ENCODE measurements around the gene TTC23L. TPM values are rescaled to one million over a fixed set of nuclear protein-coding genes. Genes with fewer than 3 reads are reported as not detected.
"Not testable (repeated sequence)": the region's sequence is repeated elsewhere in the genome, so short reads cannot be mapped to it uniquely, and the experiment has no call there.

The TTC23L gene
- total RNA-seq, 1 donor from 2014 or later: not detected

DNA sequence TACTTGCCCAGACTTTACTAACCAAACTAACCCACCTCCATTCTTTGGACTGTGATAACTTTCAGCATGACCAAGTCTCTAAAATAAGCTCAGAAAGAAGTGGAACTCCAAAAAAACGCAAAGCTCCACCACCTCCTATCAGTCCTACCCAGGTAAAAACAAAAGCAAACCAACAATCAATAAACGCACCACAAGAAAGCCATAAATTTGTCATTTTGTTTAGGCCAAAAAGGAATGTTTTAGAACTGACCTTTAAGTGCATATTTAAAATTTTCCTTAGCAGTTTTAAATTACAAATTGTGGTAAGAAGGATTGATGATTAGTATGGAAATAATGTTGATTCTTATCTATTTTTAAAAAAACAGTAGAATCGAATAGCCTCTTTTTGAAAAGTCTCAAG is 25.5 kb upstream of the TTC23L start:
- no peaks in the 10 kb centered on the region for H3K4me1 ChIP-seq (ENCODE audit: control insufficient read depth in 3 of 3, insufficient read depth in 3 of 3, low read length in 3 of 3)
- H3K4me3 ChIP-seq (ENCODE audit: low read length in 3 of 3): no peak overlapping the region
- H3K9ac ChIP-seq (ENCODE audit: low read depth in 1 of 3, low read length in 3 of 3): no peak overlapping the region
- H3K9me3 ChIP-seq (ENCODE audit: control insufficient read depth in 3 of 3, low read length in 3 of 3): no peaks in the 10 kb centered on the region
- H3K27me3 ChIP-seq (ENCODE audit: control insufficient read depth in 3 of 3, insufficient read depth in 3 of 3, low read length in 3 of 3): no peaks in the 10 kb centered on the region
- peaks cover 0 to 2% (median 0%) of the 10 kb centered on the region in 3 donors for H3K36me3 ChIP-seq (ENCODE audit: control insufficient read depth in 3 of 3, insufficient read depth in 3 of 3, low read length in 3 of 3)
- no peak overlapping the region for H3K27ac ChIP-seq (ENCODE audit: low read depth, low read length)

DNA sequence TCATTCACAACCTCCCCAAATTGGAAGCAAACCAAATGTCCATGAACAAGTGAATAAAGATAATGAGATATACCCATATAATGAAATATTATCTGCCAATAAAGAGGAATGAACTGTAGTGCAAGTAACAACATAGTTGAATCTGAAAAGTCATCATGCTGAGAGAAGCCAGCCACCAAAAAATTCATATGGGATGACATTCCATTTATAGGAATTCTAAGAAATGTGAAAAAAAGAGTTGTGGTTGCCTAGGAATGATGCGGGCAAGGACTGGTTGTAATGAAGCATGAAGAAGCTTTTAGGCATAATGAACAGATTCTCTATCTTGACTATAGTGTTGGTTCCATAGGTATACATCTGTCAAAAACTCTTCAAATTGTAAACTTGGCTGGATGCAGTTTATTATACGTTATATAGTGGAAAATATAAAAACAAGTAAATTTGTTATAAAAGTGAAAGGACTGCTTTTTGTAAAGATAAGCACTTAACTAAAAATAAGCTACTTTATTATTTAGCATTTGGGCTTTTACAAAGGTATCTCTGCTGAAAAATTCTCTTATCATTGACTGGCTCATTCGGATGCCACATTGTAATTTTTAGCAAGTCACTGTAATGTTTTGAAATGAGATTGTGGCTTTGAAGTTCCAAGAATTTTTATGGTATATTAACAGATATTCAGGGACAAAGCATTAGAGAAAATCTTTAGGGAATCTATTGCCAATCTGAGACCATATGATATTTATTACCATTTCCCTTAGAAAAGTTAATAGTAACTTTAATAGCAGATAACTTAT is 21.2 kb upstream of the TTC23L start:
- no peak overlapping the region for H3K4me3 ChIP-seq (ENCODE audit: low read length in 3 of 3)
- no peaks in the 10 kb centered on the region for H3K4me1 ChIP-seq (ENCODE audit: control insufficient read depth in 3 of 3, insufficient read depth in 3 of 3, low read length in 3 of 3)
- no peaks in the 10 kb centered on the region for H3K27me3 ChIP-seq (ENCODE audit: control insufficient read depth in 3 of 3, insufficient read depth in 3 of 3, low read length in 3 of 3)
- H3K9ac ChIP-seq (ENCODE audit: low read depth in 1 of 3, low read length in 3 of 3): no peak overlapping the region
- H3K36me3 ChIP-seq (ENCODE audit: control insufficient read depth in 3 of 3, insufficient read depth in 3 of 3, low read length in 3 of 3): no peaks in the 10 kb centered on the region
- no peak overlapping the region for H3K27ac ChIP-seq (ENCODE audit: low read depth, low read length)
- H3K9me3 ChIP-seq (ENCODE audit: control insufficient read depth in 3 of 3, low read length in 3 of 3): no peaks in the 10 kb centered on the region

DNA sequence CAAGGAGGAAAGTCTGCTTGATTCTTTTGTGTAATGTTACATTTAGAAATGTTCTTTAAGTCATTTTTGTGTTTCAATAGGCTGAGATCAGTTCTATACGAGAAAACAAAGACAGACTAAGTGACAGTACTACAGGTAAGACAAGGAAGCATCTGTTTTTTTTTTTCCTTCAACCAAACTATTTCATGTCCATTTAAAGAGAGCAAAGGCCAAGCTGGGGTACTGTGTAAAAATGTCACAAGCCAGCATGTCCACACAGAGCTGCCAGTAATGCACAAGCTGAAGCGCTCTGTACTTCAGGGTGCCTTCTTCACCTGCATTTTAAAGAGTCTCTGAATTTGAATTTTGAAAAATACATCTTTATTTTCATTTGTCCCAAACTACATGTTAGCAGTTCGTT is 20.2 kb upstream of the TTC23L start:
- Histone ChIP-seq H3K27ac (ENCODE audit: low read depth, low read length) (no peak overlapping the region), H3K9me3 (ENCODE audit: control insufficient read depth in 3 of 3, low read length in 3 of 3) (no peaks in the 10 kb centered on the region), H3K27me3 (ENCODE audit: control insufficient read depth in 3 of 3, insufficient read depth in 3 of 3, low read length in 3 of 3) (no peaks in the 10 kb centered on the region), H3K9ac (ENCODE audit: low read depth in 1 of 3, low read length in 3 of 3) (no peak overlapping the region), H3K36me3 (ENCODE audit: control insufficient read depth in 3 of 3, insufficient read depth in 3 of 3, low read length in 3 of 3) (peaks cover 0 to 4% (median 3%) of the 10 kb centered on the region in 3 donors), H3K4me3 (ENCODE audit: low read length in 3 of 3) (no peak overlapping the region), H3K4me1 (ENCODE audit: control insufficient read depth in 3 of 3, insufficient read depth in 3 of 3, low read length in 3 of 3) (no peaks in the 10 kb centered on the region)

DNA sequence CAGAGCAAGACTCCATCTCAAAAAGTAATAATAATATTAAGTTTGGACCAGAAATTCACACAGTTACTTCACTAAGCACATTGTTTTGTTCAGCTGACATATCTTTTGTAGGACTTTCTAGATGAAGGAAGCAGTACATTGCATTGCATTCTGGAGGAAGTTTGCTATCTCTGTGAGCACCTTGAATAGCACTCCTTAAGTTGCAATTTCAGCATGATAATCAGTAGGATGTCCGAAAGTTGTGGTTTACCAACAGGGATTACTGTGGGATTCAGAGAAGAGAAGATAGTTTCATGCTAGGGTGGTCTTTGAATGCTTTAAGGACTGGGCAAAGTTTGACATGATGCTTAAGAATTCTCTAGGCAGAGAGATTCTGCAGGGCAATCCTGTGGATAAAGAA is 18.4 kb upstream of the TTC23L start:
- Histone ChIP-seq H3K4me3 (ENCODE audit: low read length in 3 of 3) (no peak overlapping the region), H3K27me3 (ENCODE audit: control insufficient read depth in 3 of 3, insufficient read depth in 3 of 3, low read length in 3 of 3) (no peaks in the 10 kb centered on the region), H3K9ac (ENCODE audit: low read depth in 1 of 3, low read length in 3 of 3) (no peak overlapping the region), H3K4me1 (ENCODE audit: control insufficient read depth in 3 of 3, insufficient read depth in 3 of 3, low read length in 3 of 3) (no peaks in the 10 kb centered on the region), H3K27ac (ENCODE audit: low read depth, low read length) (no peak overlapping the region), H3K9me3 (ENCODE audit: control insufficient read depth in 3 of 3, low read length in 3 of 3) (no peaks in the 10 kb centered on the region), H3K36me3 (ENCODE audit: control insufficient read depth in 3 of 3, insufficient read depth in 3 of 3, low read length in 3 of 3) (peaks cover 0 to 4% (median 3%) of the 10 kb centered on the region in 3 donors)

DNA sequence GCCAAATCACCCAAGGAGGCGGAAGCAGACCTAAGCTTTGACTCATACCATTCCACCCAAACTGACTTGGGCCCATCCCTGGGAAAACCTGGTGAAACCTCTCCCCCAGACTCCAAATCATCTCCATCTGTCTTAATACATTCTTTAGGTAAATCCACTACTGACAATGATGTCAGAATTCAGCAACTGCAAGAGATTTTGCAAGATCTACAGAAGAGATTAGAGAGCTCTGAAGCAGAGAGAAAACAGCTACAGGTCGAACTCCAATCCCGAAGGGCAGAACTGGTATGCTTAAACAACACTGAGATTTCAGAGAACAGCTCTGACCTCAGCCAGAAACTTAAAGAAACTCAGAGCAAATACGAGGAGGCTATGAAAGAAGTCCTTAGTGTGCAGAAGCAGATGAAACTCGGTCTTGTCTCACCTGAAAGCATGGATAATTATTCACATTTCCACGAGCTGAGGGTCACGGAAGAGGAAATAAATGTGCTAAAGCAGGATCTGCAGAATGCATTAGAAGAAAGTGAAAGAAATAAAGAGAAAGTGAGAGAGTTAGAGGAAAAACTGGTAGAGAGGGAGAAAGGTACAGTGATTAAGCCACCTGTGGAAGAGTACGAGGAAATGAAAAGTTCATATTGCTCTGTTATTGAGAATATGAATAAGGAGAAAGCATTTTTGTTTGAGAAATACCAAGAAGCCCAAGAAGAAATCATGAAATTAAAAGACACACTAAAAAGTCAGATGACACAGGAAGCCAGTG is 15.8 kb upstream of the TTC23L start:
- Histone ChIP-seq H3K27me3 (ENCODE audit: control insufficient read depth in 3 of 3, insufficient read depth in 3 of 3, low read length in 3 of 3) (no peaks in the 10 kb centered on the region), H3K36me3 (ENCODE audit: control insufficient read depth in 3 of 3, insufficient read depth in 3 of 3, low read length in 3 of 3) (peaks cover 0 to 15% (median 4%) of the 10 kb centered on the region in 3 donors), H3K9me3 (ENCODE audit: control insufficient read depth in 3 of 3, low read length in 3 of 3) (no peaks in the 10 kb centered on the region), H3K27ac (ENCODE audit: low read depth, low read length) (no peak overlapping the region), H3K9ac (ENCODE audit: low read depth in 1 of 3, low read length in 3 of 3) (no peak overlapping the region), H3K4me3 (ENCODE audit: low read length in 3 of 3) (no peak overlapping the region), H3K4me1 (ENCODE audit: control insufficient read depth in 3 of 3, insufficient read depth in 3 of 3, low read length in 3 of 3) (no peaks in the 10 kb centered on the region)

DNA sequence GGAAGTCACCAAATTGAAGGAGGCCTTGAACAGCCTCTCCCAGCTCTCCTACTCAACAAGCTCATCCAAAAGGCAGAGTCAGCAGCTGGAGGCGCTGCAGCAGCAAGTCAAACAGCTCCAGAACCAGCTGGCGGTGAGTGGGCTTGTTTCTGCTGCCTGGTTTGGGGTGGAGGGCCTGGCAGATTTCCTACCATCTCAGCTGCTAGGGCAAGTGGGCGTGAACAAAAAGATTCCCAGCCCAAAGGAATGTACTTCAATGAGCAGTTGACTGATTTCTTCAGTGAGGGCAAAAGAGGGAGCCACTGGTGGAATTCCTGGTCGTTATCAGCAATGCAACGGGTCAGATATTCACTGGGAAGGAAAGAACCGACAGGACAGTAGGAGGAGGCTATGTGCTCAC is 12.6 kb upstream of the TTC23L start:
- H3K27me3 ChIP-seq (ENCODE audit: control insufficient read depth in 3 of 3, insufficient read depth in 3 of 3, low read length in 3 of 3): no peaks in the 10 kb centered on the region
- H3K4me1 ChIP-seq (ENCODE audit: control insufficient read depth in 3 of 3, insufficient read depth in 3 of 3, low read length in 3 of 3): no peaks in the 10 kb centered on the region
- no peak overlapping the region for H3K9ac ChIP-seq (ENCODE audit: low read depth in 1 of 3, low read length in 3 of 3)
- H3K9me3 ChIP-seq (ENCODE audit: control insufficient read depth in 3 of 3, low read length in 3 of 3): no peaks in the 10 kb centered on the region
- peaks cover 0 to 18% (median 4%) of the 10 kb centered on the region in 3 donors for H3K36me3 ChIP-seq (ENCODE audit: control insufficient read depth in 3 of 3, insufficient read depth in 3 of 3, low read length in 3 of 3)
- no peak overlapping the region for H3K27ac ChIP-seq (ENCODE audit: low read depth, low read length)
- no peak overlapping the region for H3K4me3 ChIP-seq (ENCODE audit: low read length in 3 of 3)

DNA sequence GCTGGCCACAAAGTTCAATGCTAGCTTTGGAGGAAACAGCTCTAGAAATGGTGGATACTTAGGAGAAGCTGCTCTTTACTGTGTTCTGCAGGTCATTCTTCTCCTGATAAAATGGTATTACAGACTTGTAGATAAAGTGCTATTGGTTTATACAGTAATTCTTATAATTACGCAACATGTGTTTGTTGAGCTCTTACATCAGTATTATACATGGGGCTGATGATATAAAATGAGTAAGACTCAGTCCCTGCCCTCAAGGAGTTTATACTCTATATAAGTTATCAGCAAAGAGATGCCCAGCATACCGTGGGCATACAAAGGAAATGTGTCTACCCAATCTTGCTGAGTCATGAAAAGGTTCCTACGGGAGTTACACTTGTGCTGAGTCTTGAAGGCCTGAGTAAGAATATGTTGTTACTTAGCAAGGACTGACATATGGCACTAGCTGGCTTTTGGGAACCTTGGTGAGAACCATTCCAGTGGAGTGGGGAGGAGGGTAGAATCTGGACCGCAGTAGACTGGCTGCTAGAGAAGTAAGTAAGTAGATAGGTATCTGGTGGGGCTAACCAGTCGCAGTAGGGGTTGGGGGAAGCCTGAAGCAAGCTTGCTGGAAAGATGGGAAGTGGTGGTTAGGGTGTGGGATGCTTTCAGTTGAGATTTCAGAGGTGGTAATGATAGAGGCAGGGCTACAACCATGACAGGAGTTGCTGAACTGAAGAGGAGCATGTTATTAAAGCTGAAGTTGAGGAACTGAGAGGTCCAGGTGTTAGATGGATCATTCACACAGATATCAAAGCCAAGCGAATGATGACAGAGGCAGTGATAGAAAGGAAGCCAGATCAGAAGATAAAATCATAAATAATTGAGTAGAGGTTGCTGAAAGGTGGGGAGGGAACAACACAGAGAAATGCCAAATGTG is 11.1 kb upstream of the TTC23L start:
- H3K4me1 ChIP-seq (ENCODE audit: control insufficient read depth in 3 of 3, insufficient read depth in 3 of 3, low read length in 3 of 3): no peaks in the 10 kb centered on the region
- no peak overlapping the region for H3K9ac ChIP-seq (ENCODE audit: low read depth in 1 of 3, low read length in 3 of 3)
- no peaks in the 10 kb centered on the region for H3K9me3 ChIP-seq (ENCODE audit: control insufficient read depth in 3 of 3, low read length in 3 of 3)
- no peak overlapping the region for H3K4me3 ChIP-seq (ENCODE audit: low read length in 3 of 3)
- no peaks in the 10 kb centered on the region for H3K27me3 ChIP-seq (ENCODE audit: control insufficient read depth in 3 of 3, insufficient read depth in 3 of 3, low read length in 3 of 3)
- H3K27ac ChIP-seq (ENCODE audit: low read depth, low read length): no peak overlapping the region
- H3K36me3 ChIP-seq (ENCODE audit: control insufficient read depth in 3 of 3, insufficient read depth in 3 of 3, low read length in 3 of 3): peaks cover 0 to 18% (median 4%) of the 10 kb centered on the region in 3 donors

DNA sequence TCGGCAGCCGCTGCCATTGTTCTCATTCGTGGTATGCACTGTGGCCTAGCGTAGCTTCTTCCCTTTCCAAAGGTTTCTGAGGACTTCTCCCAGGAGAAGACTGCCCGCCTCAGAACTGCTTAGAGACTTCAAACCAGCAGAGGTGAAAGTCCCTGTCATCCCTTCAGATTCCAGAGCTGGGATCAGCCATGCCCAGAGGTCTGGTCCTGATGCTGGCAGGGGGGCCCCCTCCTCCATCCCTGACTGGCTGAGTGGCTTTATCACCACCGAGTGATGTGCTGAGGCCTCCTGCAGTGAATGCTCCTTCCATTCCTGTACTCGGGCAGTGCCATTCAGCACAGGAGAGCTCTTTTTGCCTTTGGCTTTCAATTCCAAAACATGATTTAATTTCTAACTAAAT is 8.1 kb upstream of the TTC23L start:
- H3K4me1 ChIP-seq (ENCODE audit: control insufficient read depth in 3 of 3, insufficient read depth in 3 of 3, low read length in 3 of 3); H3K9ac ChIP-seq (ENCODE audit: low read depth in 1 of 3, low read length in 3 of 3); H3K27ac ChIP-seq (ENCODE audit: low read depth, low read length); H3K4me3 ChIP-seq (ENCODE audit: low read length in 3 of 3); H3K27me3 ChIP-seq (ENCODE audit: control insufficient read depth in 3 of 3, insufficient read depth in 3 of 3, low read length in 3 of 3); H3K9me3 ChIP-seq (ENCODE audit: control insufficient read depth in 3 of 3, low read length in 3 of 3): not testable (repeated sequence)
- H3K36me3 ChIP-seq (ENCODE audit: control insufficient read depth in 3 of 3, insufficient read depth in 3 of 3, low read length in 3 of 3): peaks cover 0 to 15% (median 0%) of the 10 kb centered on the region in 3 donors

DNA sequence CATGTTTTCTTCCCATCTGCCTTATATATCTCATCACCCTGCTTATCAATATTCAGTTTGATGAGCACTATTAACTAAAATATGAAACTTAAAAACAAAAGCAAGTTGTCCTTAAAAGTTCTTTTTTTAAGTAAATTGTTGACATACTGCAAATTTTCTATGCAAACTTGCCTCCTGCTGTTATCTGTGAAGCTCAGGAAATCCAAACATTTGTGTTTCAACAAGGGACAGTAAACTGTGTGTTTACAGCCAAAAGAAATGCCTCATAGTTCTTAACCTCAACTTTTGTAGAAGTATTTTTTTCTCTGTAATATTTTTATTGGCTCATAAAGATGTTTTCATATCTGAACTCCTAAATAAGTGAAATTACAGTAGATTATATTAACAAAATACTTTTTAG is 7.7 kb upstream of the TTC23L start:
- no peak overlapping the region for H3K27ac ChIP-seq (ENCODE audit: low read depth, low read length)
- no peaks in the 10 kb centered on the region for H3K27me3 ChIP-seq (ENCODE audit: control insufficient read depth in 3 of 3, insufficient read depth in 3 of 3, low read length in 3 of 3)
- no peak overlapping the region for H3K9ac ChIP-seq (ENCODE audit: low read depth in 1 of 3, low read length in 3 of 3)

More for the DNA sequence above, 7.7 kb upstream of the TTC23L start:
- Histone ChIP-seq H3K4me1 (ENCODE audit: control insufficient read depth in 3 of 3, insufficient read depth in 3 of 3, low read length in 3 of 3) (no peaks in the 10 kb centered on the region), H3K9me3 (ENCODE audit: control insufficient read depth in 3 of 3, low read length in 3 of 3) (no peaks in the 10 kb centered on the region), H3K4me3 (ENCODE audit: low read length in 3 of 3) (no peak overlapping the region), H3K36me3 (ENCODE audit: control insufficient read depth in 3 of 3, insufficient read depth in 3 of 3, low read length in 3 of 3) (peaks cover 0 to 15% (median 0%) of the 10 kb centered on the region in 3 donors)

Data from skeletal muscle tissue (tissue), 4 donors.